Activated T-cell treated with anti-CD3 and anti-CD28 coated beads for 1 hour (primary cell): ENCODE measurements around the gene RIMS1.

Source experiments
- DNase-seq: peaks from one replicate; pipeline ENCODE4 v3.0.0-alpha.2; 2020; ENCODE audit warnings: low read depth

RIMS1 gene

DNA sequence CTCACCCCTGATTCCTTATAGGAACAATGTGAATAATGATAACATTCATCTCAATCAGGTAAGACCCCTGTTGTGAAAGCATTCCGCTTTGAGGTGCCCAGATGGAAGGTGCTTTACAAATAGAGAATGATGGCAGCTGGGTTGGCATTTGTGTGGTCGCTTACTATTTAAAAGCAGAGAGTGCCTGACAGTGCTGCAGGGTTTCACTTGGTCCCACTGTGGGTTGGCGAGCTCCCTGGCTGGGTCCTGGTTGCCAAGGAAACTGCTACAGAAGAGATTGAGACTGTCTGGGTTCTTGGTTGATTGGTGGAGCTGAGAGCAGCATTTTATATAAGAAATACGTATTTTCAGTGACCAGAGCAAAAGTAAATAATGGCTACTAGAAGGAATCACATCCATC lies 528.3 kb downstream of the RIMS1 start:
- no peak for DNase-seq

DNA sequence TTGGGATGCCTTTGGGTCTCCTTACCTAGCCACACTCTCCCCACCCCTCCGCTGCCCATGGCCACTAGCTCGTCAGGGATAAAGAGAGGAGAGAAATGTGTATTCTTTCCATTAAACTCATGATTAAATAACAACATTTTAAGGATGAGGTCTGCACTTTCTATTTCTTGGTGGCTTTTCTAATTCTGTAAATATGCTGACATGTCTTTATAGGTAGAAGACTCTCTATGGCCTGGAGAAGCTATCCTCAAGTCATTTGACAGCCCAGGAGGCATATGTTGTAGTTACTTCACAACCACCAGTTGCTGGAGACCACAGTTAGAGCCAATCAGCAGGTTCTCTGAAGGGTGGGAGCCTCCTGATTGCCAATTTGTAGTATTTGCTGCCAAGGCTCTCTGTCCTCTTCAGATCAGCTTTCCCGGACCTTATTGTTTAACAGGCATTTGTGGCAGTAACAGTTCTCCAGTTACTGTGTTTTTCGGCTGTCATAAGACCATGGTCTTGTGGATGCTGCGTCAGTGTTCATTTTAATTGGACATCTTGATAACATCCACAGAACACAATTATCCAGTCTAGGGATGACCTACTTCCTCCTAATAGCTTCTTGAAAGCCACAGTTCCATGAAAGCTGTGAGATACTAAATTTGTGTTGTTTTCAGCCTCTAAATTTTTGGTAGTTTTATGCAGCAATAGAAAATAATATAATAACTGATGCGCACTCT lies 530.6 kb downstream of the RIMS1 start:
- no peak for DNase-seq

DNA sequence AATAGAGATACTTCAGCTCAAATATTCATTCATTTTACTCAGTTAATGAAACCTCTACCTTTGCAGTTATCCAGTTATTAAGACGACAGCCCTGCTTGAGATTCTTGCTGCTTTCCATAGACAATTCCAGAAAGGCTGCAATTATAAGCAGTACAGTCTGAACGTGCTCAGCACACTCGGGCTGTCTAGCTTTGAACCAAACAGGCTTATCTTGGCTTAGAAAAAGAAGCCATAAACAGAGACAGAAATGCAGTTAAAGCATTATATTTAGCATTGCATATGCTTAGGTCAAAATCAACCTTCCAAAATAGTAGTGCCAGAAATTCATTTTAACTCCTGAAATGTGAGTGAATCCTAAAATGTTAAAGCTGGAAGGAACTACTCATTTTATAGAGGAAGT lies 531.4 kb downstream of the RIMS1 start:
- DNase-seq: no peak

DNA sequence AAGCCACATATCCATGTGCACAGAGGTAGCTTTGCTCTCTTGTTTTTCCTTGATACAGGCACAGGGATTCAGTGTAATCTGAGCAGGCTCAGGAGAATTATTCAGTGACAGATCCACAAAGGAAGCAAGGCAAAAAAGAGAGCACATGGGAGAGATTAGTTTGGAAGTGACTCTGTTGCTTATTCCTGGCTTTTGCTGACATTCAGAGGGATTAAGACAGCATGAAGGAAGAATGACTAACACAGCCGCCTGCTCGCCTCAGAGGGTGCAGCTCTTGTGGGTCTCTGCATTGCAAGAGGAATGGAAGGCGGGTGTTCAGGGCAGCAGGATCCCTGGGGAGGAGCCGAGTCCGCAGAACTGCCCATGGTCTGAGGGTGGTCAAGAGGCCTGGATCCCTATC lies 532.1 kb downstream of the RIMS1 start:
- no peak for DNase-seq

DNA sequence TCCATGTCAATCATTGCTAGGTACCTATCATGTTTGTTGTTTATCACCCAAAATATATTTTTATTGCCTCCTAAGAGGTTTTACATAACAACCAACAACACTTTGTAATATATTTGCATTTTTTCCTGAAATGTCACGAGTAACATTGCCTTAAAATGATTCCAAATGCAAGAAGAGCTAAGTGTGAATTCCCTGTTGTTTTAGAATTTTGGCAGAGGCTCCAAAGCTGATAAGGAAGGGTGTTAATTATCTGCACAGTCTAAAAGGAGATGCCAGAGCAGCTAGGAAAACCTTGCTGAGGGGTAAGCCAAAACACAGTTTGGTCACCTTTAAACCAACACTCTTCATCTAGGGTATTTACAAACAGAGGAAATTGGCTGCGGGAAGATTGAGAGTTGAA lies 533.6 kb downstream of the RIMS1 start:
- no peak for DNase-seq

DNA sequence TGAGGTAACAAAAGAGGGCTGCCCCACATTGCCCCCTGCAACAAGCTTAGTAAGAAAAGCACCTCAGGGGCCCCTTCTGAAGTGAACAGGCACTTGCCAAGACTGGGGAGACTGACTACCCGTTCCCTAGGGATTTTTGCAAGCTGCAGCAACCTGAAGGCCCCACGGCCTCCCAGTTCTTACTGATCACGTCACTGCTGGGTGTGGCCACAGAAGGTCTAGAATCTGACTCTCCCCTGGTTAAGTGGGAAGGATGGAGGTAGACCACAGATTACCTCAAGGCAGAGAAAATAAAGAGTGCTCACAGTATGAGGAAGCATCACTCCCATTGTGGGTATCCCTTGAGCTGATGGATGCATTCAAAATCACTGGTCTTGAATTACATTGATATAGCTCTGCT lies 534.1 kb downstream of the RIMS1 start:
- DNase-seq: no peak

DNA sequence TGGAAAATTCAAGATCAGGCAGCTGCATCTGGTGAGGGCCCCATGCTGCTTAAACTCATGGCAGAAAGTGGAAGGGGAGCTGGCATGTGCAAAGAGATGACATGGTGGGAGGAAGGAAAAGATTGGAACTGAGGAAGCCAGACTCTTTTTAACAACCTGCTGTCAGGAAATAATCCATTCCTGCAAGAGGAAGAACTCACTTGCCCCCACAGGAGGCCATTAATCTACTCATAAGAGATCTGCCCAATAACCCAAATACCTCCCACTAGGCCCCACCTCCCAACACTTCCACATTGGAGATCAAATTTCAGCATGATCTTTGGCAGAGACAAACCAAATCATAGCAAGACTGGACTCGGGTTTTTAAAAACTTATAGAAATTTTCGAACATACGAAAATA lies 535.0 kb downstream of the RIMS1 start:
- DNase-seq: no peak

DNA sequence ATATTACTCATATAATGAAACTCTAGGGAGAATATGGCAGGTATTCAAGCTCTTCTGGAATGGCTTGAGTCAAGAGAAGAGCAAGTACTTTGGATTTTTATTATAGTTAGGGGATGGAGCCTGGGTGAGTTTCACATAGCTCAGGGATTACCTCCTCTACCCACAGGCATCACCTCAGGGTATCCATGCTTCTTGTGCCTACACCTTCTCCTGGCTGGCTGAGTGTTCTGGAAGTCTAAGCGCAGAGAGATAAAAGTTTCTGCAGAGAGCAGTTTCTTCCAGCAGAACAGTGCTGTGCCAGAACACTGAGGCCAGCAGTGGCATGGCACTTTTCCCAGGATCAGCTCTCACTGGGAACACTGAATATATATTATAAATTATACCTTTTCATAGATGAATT lies 535.8 kb downstream of the RIMS1 start:
- no peak for DNase-seq

DNA sequence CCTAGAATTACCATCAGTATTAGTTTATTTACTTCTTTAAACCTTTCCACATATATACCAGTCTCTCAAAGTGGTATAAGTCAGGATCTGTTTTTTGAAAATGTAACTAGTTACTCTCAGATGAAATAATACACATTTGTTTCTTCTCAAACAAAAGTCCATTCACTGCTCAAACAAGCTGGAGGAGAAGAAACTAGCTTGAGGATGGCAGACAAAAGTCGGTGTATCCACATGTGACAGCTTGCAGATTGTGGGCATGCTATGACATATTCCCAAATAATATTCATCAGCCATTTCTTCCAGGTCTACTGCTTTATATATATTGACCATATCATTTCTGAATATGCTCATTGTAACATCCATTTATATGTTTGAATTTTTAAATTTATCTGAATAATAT lies 538.1 kb downstream of the RIMS1 start:
- no peak for DNase-seq

DNA sequence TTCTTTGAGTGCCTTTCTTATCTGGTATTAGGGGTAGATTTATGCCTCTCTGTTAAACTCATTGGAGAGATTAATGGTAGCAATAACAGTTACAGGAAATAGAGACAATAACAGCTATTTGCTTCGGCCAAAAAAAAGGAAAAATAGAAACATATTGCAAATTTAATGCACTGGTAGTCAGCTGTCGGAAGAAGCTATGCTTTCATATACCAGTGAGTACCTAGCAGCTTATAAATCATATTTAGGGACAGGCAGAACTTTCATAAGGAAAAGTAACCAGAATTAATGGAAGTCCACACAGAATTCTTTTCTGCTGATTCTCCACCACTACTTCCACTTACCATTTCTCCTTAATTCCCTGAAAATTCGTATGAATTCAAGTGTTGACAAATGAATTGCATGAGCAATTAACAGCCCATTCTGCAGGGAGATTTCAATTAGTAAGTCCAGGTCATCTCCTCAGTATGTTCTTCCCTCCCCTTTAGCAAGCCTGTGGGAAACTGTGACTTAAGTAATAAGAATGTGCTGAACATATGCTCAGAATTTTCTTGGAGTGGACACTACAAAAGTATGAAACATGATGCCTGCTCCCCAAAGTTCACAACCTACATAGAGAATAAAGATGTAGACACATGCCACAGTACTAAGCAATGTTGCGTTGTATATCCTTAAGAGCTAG lies 538.8 kb downstream of the RIMS1 start:
- no peak for DNase-seq

DNA sequence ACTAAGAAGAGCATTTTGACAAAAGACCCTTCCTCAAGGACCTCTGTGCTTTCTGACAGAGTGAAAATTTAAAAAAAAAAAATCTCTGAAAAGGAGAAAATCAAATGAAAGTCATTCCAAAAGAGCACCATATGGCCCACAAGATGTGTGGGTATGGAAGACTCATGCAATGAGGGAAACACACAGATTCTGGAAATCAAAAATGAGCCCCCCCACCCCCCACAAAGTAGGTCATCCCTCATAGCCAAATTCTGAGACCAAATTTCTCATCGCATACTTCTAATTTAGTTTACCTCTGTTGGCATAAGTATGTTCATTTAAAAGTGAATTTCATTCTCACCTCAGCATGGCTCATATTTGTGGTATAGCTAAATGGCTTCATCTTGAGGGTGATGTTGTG lies 554.3 kb downstream of the RIMS1 start:
- DNase-seq: no peak

DNA sequence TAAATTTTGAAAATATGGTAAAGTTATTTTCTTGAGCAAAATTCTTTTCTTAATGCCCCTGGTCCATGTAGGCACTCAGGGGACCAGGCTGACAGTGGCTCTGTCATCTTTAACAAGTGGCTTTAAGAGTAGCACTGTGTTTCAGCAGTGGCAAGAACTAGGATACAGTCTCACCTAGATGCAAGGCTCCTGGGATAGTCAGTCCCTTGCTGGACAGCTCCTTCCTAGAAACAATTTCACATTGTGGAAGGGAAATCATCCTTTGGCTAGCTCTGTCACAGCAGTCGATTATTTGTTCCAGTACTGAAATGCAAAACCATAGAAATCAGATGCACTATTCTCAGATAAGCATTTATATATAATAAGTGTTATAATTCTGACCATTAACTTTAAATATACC lies 560.1 kb downstream of the RIMS1 start:
- DNase-seq: no peak
